ENCODE data around the gene PCIF1. TPM values are rescaled to one million over a fixed set of nuclear protein-coding genes. Genes with fewer than 3 reads are reported as not detected.
"Not testable (repeated sequence)": the region's sequence is repeated elsewhere in the genome, so short reads cannot be mapped to it uniquely, and the experiment has no call there.

Gene PCIF1
- total RNA-seq, 1 donor from 2014 or later: 42.8 TPM

DNA sequence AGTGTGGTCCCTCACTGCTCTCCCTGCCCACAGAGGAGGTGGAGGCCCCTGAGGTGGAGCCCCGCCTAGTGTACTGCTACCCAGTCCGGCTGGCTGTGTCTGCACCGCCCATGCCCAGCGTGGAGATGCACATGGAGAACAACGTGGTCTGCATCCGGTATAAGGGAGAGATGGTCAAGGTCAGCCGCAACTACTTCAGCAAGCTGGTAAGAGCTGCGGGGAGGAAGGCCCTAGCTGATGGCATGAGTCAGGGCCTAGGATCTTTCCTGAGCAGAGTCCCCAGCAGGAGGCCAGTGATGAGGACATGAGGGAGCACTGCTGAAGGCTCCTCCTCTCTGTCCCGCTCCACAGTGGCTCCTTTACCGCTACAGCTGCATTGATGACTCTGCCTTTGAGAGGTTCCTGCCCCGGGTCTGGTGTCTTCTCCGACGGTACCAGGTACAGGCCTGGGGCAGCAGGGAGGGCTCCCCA lies 11.2 kb downstream of the PCIF1 start:
- intact Hi-C loops (cut with micrococcal nuclease): no loop called here

DNA sequence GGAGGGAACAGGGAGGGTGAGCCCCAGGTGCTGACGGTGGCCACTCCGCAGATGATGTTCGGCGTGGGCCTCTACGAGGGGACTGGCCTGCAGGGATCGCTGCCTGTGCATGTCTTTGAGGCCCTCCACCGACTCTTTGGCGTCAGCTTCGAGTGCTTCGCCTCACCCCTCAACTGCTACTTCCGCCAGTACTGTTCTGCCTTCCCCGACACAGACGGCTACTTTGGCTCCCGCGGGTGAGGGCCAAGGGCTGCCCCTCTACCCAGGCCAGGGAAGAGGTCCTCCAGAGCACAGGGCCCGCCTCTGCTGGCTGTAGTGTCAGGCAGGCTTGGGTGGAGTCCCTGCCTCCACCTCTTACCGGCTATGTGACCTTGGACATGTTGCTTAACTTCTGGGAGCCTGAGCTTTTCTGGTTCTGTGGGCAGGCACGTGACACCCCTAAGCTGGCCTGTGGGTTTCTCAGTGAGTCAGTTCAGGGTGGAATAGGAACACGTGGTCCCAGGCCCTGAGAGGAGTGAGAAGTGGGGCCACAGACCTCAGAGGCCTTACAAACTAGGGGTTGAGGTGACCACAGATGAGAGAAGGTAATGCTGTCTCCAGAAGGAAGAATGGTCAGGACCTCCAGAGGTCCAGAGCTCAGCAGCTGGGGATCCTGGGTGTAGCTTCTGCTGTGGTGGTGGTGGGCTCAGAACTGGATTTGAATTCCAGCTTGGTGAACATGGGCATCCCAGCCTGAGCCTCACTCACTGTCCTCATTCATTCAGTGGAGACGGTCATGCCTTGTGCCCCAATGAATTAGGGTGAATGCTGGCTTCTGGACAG lies 11.9 kb downstream of the PCIF1 start:
- intact Hi-C loops (cut with micrococcal nuclease): no loop called here

DNA sequence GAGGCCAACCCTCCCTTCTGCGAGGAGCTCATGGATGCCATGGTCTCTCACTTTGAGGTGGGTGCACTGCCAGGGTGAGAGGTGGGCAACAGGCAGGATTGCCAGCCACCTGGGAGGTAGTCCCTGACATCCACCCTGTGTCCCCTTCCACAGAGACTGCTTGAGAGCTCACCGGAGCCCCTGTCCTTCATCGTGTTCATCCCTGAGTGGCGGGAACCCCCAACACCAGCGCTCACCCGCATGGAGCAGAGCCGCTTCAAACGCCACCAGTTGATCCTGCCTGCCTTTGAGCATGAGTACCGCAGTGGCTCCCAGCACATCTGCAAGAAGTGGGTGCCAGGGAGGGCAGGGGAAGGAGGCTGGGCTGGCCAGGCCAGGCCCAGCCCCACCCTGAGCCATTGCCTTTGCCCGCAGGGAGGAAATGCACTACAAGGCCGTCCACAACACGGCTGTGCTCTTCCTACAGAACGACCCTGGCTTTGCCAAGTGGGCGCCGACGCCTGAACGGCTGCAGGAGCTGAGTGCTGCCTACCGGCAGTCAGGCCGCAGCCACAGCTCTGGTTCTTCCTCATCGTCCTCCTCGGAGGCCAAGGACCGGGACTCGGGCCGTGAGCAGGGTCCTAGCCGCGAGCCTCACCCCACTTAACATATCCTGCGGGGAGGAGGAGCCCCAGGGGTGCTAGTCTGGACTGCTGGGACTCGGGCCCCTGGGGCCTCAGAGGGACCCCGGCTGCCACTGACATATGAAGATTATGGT lies 12.8 kb downstream of the PCIF1 start:
- intact Hi-C loops (cut with micrococcal nuclease): no loop called here

DNA sequence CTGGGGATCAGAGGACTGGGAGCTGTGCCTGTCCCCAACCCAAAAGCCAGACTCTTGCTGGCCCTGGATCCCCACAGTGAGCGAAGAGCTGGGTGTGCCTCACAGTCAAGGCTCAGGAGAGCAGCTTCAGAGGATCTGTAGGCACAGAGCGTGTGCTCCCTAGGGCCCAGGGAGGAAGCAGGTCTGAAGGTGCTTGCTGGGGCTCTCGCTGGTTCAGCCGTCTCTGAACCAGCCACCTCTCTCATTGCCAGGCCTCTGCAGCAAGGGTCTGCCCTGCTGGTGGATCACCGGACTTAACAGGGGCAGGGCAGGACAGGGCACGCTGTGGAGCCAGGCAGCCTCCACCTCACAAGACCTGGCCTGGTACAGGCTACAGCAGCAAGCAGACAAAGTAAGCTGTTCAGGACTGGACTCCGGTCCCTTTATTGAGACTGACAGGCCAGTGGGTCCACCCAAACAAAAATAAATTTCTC lies 13.8 kb downstream of the PCIF1 start:
- intact Hi-C loops (cut with micrococcal nuclease): no loop called here

DNA sequence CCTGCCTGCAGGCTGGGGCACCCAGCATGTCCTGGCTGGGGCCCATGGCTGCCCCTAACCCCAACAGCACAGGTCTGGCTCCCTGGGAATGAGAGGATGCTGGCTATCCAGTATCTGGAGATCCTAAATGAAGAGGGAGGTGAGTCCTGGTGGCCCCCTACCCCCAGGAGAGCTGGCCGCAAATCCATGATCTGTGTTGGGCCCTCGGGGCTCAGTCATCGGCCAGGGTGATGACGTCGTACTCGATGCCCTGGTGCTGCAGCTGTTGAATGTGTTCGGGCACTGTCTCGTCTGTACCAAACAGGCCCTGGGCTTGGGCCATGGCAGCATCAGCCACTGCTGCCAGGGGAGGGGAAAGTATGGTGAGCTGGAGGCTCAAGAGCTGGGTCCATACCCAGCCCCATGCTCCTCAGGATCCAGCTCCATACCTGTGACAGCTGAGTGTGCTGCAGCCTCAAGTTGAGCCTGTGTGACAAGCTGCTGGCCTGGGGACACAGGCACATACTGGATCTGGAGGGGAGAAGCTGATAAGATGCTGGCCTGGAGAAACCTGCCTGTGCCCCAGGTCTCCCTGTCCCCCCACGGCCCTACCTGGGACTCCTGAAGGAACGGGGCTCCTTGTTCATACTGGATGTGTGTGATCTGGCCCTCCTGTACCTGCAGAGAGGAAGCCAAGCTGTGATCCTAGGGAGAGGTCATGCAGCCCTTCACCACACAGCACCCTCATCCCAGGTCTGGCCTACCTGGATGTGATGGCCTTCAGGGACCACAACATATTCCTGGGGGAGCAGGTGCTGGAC lies 14.5 kb downstream of the PCIF1 start:
- intact Hi-C loops (cut with micrococcal nuclease): no loop called here

DNA sequence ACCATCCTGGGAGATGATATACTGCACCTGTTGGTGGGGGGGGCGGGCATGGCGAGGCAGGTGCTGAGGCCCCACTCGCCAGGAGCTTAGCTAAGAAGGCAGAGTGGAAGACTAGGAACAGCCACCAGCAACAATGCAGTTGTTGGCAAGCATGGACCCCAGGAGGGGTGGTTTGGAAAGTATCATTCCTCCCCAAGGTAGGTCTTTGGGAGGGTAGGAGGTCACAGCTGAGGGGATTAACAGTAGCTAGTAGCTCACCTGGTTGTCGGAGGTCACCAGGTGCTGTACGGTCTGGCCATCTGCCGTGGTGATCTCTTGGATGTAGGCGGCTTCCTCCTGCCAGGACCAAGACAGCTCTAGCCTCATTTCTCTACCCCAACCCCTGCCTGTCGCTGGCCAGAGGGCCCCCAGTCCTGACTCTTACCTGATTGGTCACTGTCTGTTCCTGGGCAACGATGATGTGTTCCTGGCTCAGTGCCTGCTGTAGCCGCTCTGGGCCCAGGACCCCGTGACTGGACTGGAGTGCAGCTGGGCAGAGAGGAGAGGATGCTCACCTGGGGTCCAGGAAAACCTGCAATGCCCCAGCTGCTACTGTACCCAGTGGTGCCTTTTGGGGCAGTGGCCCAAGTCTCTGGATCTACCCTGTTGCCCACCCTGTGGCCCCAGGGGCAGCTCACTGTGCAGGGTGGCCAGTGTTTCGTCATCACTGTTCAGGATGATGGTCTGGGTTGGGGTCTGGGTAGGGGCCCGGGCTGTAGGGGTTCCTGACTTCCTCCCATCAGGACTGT lies 15.3 kb downstream of the PCIF1 start:
- intact Hi-C loops (cut with micrococcal nuclease): no loop called here

DNA sequence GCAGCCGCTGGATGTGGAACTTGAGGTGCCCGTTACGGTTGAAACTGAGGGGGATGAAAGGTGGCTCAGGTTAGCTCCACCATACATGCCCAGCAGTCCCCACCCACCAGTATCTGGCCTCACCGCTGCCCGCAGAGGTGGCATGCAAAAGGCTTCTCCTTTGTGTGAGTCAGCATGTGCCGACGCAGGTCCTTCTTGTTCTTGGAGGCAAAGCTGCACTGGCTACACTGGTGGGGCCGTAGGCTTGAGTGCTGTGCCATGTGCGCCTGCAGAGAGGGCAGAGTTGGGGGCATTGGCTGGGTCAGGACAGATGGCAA lies 15.8 kb downstream of the PCIF1 start:
- intact Hi-C loops (cut with micrococcal nuclease): no loop called here

DNA sequence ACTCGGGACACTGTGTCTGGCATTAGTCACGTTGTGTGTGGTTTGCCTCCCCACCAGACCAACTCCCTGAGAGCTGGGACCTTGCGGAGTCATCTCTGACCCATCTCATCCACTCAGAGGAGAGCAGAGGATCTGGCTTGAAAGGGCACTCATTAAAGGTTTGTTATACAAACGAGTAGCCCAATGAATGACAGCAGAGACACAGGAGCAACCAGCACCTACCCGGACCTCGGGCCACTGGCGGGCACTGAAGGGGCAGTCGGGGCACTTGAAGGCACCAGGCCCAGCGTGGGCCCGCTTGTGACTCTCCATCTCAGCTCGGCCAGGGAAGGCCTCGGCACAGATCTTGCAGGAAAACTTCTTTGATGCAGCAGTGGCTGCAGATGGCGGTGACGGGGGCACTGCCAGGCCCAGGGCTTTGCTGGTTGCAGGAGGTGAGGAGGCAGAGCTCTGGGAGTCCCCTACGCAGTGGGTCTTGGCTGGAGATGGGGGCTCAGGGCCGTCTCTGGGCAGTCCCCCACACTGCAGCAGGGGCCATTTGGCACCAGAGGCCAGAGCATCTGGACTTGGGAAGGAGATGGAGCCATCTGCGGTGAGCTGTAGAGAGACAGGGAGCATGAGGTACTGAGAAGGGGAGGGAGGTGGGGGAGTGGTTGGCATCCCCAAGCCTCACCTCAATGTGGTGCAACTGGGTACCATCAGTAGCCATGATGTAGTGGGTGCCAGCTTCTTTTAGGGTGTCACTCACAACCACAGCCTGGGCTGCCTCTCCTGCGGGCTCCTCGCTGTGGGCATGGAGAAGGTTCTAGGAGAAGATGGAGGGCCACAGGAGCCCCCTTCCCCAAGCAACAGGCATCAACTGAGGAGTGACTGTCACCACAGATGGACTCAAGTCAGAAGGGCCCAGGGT lies 17.7 kb downstream of the PCIF1 start:
- intact Hi-C loops (cut with micrococcal nuclease): no loop called here

DNA sequence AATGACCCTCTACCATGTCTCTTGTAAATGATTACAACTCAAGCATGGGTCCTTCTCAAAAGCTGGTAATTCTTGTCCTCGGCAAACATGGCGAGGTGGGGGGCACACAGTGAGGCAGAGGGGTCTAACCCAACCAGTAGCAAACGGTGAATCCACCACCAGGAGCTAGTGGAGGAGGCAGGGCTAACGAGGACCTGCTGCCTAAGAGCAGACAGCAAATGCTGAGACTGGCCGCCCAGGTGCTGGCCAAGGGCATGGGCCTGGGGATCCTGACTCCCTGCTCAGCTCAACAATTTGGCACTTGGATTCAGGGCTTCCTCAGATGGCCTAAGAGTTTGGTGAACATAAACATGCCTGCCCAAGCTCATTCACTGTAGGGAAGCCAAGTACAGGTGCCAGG lies 18.4 kb downstream of the PCIF1 start:
- intact Hi-C loops (cut with micrococcal nuclease): no loop called here

DNA sequence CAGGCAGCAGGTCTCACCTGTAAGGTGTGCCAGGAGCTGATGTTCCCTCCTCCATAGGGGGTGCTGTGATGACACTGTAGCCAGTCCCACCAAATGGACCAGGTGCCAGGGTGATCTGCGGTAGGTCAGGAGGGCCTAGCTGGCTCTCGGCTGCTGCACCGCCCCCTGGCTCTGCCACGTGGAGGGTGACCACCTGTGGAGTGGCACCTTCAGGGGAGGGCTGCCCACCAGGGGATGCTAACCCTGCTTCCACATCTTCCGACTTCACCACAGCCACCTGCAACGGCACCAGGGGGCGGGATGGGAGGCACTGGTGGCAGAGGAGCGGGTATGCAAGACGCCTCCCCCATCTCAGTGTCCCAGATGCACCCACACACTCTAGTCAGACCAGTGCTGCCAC lies 19.2 kb downstream of the PCIF1 start:
- intact Hi-C loops (cut with micrococcal nuclease): no loop called here

DNA sequence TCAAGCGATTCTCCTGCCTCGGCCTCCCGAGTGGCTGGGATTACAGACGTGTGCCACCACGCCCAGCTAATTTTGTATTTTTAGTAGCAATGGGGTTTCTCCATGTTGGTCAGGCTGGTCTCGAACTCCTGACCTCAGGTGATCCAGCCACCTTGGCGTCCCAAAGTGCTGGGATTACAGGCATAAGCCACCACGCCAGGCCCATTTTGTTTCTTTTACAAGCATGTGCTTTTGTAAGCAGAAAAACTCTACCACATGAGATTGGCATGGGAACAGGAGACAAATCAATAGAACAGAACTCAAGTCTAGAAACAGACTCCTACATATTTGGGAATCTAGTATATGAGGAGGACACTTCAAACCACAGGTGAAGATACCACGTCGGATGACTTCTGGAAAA lies 21.8 kb downstream of the PCIF1 start:
- intact Hi-C loops (cut with micrococcal nuclease): not testable (repeated sequence)

DNA sequence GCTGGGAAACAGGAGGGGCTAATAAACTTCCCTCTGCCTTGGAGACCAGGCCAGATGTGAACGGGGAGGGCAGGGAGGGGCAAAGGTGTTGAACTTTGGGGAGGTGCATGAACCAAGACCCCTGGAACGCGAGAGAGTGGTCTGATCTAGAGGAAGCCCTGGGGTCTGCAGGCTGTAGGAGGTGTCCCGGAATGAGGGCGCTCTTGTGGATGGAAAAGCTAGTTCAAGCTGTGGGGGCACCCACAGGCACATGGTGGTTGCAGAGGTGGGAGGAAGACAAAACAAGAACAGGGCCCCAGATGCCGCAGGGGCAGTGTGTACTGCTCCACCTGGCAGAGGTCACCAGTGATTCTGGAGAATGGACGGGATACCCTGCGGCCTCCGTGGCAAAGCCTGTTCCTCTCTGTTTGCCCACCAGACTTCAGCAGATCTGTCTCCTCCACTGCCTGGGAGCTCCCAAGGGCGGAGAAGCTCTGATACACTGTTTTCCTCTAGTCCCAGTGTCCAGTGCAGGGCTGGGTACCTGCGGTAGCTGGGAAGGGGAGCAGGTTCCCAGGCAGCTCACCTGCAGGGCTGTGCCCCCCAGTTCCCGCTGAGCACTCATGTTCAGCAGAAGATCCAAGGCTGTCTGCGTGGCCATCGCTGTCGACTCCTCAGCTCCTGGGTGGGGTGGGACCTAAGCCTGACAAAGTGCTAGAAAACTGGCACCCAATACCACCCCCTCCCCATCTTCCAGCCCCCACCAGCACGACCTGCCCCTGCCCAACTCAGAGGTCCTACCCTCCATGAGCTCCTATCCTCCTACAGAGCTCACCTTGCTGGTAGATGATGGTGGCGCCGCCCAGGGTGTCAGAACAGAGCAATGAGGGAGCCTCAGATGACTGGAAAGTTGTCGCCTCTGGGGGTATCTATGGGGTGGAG lies 22.8 kb downstream of the PCIF1 start:
- intact Hi-C loops (cut with micrococcal nuclease): no loop called here

DNA sequence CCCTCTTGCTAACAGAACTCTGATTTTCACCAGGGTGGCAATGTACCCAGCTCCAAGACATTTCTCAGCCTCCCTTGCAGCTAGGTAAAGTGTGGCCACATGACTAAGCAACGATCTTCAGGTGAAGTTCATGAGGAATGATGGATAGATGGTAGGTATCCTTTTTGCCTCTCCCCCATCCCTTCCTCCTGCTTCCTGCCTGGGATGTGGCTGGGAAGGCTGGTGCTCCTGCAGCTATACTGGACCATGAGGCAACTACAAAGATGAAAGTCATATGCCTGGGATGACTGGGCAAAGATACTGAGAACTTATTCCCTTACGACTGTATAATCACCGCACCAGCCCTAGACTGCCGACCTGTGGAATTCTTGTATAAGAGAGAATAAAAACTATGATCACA lies 24.1 kb downstream of the PCIF1 start:
- intact Hi-C loops (cut with micrococcal nuclease): no loop called here

DNA sequence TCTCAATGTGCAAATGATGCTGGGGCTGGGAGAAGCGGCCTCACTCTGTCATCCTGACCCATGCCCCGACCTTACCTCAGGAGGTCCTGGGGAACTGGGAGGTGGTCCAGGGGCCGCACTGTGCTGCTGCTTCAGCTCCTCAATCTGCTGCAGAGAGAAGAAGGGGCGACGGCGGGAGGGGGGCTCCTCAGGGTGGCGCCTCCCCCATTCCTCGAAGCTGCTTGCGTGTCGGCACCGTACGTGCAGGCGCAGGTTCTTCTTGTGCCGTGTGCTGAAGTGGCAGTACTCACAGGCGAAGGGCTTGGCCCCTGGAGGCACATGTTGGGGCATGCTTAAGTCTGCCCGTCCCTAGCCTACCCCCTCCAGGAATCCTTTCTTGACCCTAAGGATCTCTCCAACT lies 24.6 kb downstream of the PCIF1 start:
- intact Hi-C loops (cut with micrococcal nuclease): no loop called here

DNA sequence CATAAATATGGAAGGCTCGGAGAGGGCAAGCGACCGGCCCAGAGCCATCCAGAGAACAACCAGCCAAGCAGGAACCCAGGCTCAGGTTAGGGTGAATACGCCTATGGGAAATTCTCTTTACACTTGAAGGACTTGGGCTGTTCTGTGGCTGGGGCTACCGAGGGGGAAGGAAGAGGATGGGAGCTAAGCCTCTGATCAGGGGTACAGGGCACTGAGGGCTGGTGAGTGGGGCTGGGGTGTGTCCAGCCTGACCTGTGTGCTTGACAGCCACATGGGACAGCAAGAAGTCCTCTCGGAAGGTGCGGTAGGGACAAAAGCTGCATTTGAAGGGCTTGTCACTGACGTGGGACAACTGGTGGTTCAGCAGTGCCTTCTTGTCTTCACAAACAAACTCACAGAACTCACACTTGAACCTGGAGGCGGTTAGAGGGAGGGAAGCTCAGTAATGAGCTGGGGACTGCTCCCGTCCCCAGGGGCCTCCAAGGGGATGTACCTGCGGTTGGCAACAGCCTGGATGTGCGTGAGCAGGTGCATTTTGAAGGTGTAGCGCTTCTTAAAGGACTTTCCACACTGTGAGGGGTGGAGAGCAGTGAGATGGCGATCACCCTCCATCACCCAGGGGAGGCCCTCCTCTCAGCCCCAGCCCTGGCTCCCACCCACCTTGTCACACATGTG lies 25.6 kb downstream of the PCIF1 start:
- intact Hi-C loops (cut with micrococcal nuclease): no loop called here

DNA sequence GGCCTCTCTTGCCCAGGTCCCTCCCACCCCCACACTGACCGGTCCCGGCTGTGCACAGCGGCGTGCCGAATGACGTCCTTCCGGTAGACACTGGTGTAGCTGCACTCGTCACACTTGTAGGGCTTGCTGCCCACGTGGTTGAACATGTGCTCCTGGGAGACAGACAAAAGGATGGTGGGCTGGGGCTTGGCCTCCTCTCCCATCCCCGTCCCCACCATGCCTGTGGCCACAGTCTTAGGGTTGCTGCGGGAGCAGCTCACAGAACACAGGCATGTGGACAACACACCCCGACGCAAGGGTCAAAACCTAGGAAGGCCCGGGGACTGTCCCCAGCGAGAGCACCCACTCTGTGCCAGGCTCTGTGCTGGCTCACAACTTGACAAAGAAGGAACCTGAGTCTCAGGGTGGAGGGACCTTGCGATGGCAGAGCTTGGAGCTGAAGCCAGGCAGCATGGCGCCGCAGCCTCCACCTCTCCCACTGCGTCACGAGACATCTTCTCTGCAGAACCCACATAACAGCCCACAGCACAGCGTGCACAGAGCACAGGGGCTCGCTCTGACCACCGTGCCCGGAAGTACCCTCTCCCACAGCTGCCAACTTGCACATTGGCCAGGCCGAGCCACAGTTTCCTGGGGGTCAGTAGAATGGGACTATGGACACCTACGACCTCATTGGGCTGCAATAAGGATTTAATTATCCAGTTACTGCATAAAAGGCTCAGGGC lies 27.7 kb downstream of the PCIF1 start:
- intact Hi-C loops (cut with micrococcal nuclease): no loop called here

Measured in T-helper 1 cell treated with Interleukin-12 subunit alpha and Interleukin-12 subunit beta and Interleukin-4 antibody, amounts not matched to agents 30 ng/mL and 1 ng/mL, for 36 hours (primary cell).